Measurements from ENCODE around the gene WFDC5. TPM values are rescaled to one million over a fixed set of nuclear protein-coding genes. Genes with fewer than 3 reads are reported as not detected.

Gene WFDC5
- total and polyA plus RNA-seq, 7 donors = 0.39 TPM; not detected in 6

GRCh38 chr20:45103072-45103471 lies 11.9 kb downstream of the WFDC5 start:
- no peak for DNase-seq
- Histone ChIP-seq H3K27me3 (peaks cover 6 to 35% (median 9%) of the 10 kb centered on the region in 3 donors), H3K36me3 (no peaks in the 10 kb centered on the region), H3K4me3 (no peak overlapping the region), H3K27ac (no peak overlapping the region), H3K9me3 (no peaks in the 10 kb centered on the region), H3K4me1 (peaks cover 0 to 12% (median 7%) of the 10 kb centered on the region in 4 donors)
- TF ChIP-seq EP300 (IDR thresholded peaks at IDR 0.05) = no peak
- TF ChIP-seq POLR2AphosphoS5 (IDR thresholded peaks at IDR 0.05) = no peak
- TF ChIP-seq CTCF (IDR thresholded peaks at IDR 0.05) = no peak
- TF ChIP-seq POLR2A (IDR thresholded peaks at IDR 0.05) = no peak
- intact Hi-C loops (cut with DNase I) = no loop called here
- WGBS, 2 donors = 72 to 86% methylated on average over 2 of the region's 2 CpGs

GRCh38 chr20:45101333-45101850 lies 13.6 kb downstream of the WFDC5 start:
- H3K4me1 ChIP-seq = peaks cover 0 to 19% (median 12%) of the 10 kb centered on the region in 4 donors
- no peak overlapping the region for H3K27ac ChIP-seq
- 75 to 85% methylated on average over 6 of the region's 6 CpGs for WGBS, 2 donors
- H3K36me3 ChIP-seq = no peaks in the 10 kb centered on the region
- no peak overlapping the region for H3K4me3 ChIP-seq
- H3K27me3 ChIP-seq = peaks cover 18 to 52% (median 24%) of the 10 kb centered on the region in 3 donors
- intact Hi-C loops (cut with DNase I) = no loop called here
- no peaks in the 10 kb centered on the region for H3K9me3 ChIP-seq
- no peak for TF ChIP-seq EP300 (IDR thresholded peaks at IDR 0.05)
- no peak for TF ChIP-seq POLR2AphosphoS5 (IDR thresholded peaks at IDR 0.05)
- TF ChIP-seq CTCF (IDR thresholded peaks at IDR 0.05) = no peak
- no peak for TF ChIP-seq POLR2A (IDR thresholded peaks at IDR 0.05)
- no peak for DNase-seq

GRCh38 chr20:45100563-45101245 lies 14.3 kb downstream of the WFDC5 start, which contains the start of gene KCNS1:
KCNS1 (minus strand) TSS chr20:45101127; CDS start chr20:45099236, 1,891 bp downstream.
- WGBS, 2 donors = 9 to 19% methylated on average over 38 of the region's 38 CpGs
- intact Hi-C loops (cut with DNase I) = no loop called here
- DNase-seq = no peak
- TF ChIP-seq POLR2A (IDR thresholded peaks at IDR 0.05) (no peak), POLR2AphosphoS5 (IDR thresholded peaks at IDR 0.05) (no peak), EP300 (IDR thresholded peaks at IDR 0.05) (no peak), CTCF (IDR thresholded peaks at IDR 0.05) (no peak)
- H3K27ac ChIP-seq = no peak within 1 kb of the TSS
- no peaks in the 10 kb centered on the region for H3K36me3 ChIP-seq
- no peak within 1 kb of the TSS for H3K4me3 ChIP-seq
- peaks cover 0 to 19% (median 13%) of the 10 kb centered on the region in 4 donors for H3K4me1 ChIP-seq
- H3K27me3 ChIP-seq = peaks cover 18 to 58% (median 29%) of the 10 kb centered on the region in 3 donors
- no peaks in the 10 kb centered on the region for H3K9me3 ChIP-seq

GRCh38 chr20:45098103-45098773 lies 16.7 kb downstream of the WFDC5 start:
- TF ChIP-seq POLR2A (IDR thresholded peaks at IDR 0.05) (no peak), EP300 (IDR thresholded peaks at IDR 0.05) (no peak), CTCF (IDR thresholded peaks at IDR 0.05) (no peak)
- peaks cover 18 to 58% (median 29%) of the 10 kb centered on the region in 3 donors for H3K27me3 ChIP-seq
- no peaks in the 10 kb centered on the region for H3K36me3 ChIP-seq
- no peak overlapping the region for H3K27ac ChIP-seq
- peak overlapping the region in 2 of 4 donors; percentile 9 to 15 for H3K4me3 ChIP-seq
- DNase-seq = no peak
- peaks cover 0 to 19% (median 14%) of the 10 kb centered on the region in 4 donors for H3K4me1 ChIP-seq
- no peaks in the 10 kb centered on the region for H3K9me3 ChIP-seq
- intact Hi-C loops (cut with DNase I) = loop anchor here (5.0 kb wide), 1 partner anchor 194 kb away; no protein-coding TSS in a partner anchor
- 9 to 43% methylated on average over 91 of the region's 91 CpGs for WGBS, 2 donors

Data from sigmoid colon (tissue), 7 donors.